ENCODE data around the gene ATG4B.

DNA sequence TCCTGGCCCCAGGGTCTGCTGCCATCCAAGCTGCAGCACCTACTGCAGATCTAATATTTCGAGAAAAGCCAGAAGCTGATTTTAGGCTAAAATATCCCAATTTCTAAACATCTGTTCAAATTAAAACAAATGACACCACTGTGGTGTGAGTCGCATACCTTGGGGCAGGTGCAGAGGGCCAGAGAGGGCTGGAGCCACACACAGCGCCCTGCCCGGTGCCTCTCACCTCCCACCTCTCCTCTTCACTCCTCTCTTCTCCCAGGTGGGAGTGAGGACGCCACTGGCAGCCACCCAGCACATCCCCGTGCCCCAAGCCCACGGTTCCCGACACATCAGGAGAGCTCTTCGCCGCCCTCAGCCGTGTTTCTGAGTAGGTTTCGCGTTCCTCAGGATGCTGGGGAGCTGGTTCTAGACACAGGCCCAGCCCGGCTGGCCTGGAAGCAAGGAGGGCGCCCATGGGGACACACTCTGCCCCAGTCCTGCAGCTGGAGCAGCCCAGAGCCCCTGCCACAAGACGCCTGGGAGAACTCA, 21.9 kb upstream of the ATG4B start:
- TF ChIP-seq POLR2AphosphoS5 (IDR thresholded peaks at IDR 0.05), result no peak
- TF ChIP-seq, protein P1, sequence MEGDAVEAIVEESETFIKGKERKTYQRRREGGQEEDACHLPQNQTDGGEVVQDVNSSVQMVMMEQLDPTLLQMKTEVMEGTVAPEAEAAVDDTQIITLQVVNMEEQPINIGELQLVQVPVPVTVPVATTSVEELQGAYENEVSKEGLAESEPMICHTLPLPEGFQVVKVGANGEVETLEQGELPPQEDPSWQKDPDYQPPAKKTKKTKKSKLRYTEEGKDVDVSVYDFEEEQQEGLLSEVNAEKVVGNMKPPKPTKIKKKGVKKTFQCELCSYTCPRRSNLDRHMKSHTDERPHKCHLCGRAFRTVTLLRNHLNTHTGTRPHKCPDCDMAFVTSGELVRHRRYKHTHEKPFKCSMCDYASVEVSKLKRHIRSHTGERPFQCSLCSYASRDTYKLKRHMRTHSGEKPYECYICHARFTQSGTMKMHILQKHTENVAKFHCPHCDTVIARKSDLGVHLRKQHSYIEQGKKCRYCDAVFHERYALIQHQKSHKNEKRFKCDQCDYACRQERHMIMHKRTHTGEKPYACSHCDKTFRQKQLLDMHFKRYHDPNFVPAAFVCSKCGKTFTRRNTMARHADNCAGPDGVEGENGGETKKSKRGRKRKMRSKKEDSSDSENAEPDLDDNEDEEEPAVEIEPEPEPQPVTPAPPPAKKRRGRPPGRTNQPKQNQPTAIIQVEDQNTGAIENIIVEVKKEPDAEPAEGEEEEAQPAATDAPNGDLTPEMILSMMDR (IDR thresholded peaks at IDR 0.05), result no peak
